Type B pancreatic cell (in vitro differentiated cells): ENCODE measurements around the gene STK40. TPM values are rescaled to one million over a fixed set of nuclear protein-coding genes. Genes with fewer than 3 reads are reported as not detected.

Experiments used
- DNase-seq: peaks from one replicate; pipeline ENCODE4 v3.0.0; 2021; ENCODE audit warnings: mixed read lengths; ENCODE audit not compliant: unreplicated experiment; ENCODE audit errors: extremely low spot score
- H3K27ac Mint-ChIP-seq: 2 replicates; pipeline ENCODE4 v1.8.0; 2021; ENCODE audit warnings: mild to moderate bottlenecking, mixed read lengths
- H3K27me3 Mint-ChIP-seq: 2 replicates; pipeline ENCODE4 v1.8.0; 2021; ENCODE audit warnings: mixed read lengths
- H3K36me3 Mint-ChIP-seq: 2 replicates; pipeline ENCODE4 v1.8.0; 2021; ENCODE audit warnings: mixed read lengths
- H3K4me1 Mint-ChIP-seq: one replicate; pipeline ENCODE4 v1.8.0; 2021; ENCODE audit warnings: mixed read lengths; ENCODE audit not compliant: unreplicated experiment
- H3K4me3 Mint-ChIP-seq: 2 replicates; pipeline ENCODE4 v1.8.0; 2021; ENCODE audit warnings: mild to moderate bottlenecking, mixed read lengths
- H3K9me3 Mint-ChIP-seq: 2 replicates; pipeline ENCODE4 v1.8.0; 2021; ENCODE audit warnings: mixed read lengths
- CTCF ChIP-seq: fragments of 200-600 bp; sonication (generic); conservative IDR thresholded peaks from 2 replicates; pipeline ENCODE4 v1.5.0; 2021; ENCODE audit warnings: antibody characterized with exemption, mild to moderate bottlenecking
- total RNA-seq: library from RNA; stranded (reverse); gene quantifications from 2 replicates; pipeline ENCODE4 v1.2.1, GENCODE V29; 2021; ENCODE audit warnings: low replicate concordance

The STK40 gene
- total RNA-seq, 1 donor from 2014 or later = 58.5 TPM

- DNase-seq = no peak
- Mint-ChIP-seq H3K36me3 (peaks cover 3% of the 10 kb centered on the region), H3K4me1 (peaks cover 14% of the 10 kb centered on the region), H3K27ac (no peak overlapping the region), H3K4me3 (peak overlapping the region; percentile 15), H3K27me3 (no peaks in the 10 kb centered on the region), H3K9me3 (no peaks in the 10 kb centered on the region)
- TF ChIP-seq CTCF = no peak
Measured at GRCh38 chr1:36391271-36391670, 5.5 kb upstream of the STK40 start.

GRCh38 chr1:36390411-36390810 lies 4.7 kb upstream of the STK40 start:
- no peak for DNase-seq
- no peaks in the 10 kb centered on the region for H3K9me3 Mint-ChIP-seq
- H3K27me3 Mint-ChIP-seq = no peaks in the 10 kb centered on the region
- peaks cover 3% of the 10 kb centered on the region for H3K36me3 Mint-ChIP-seq
- no peak for TF ChIP-seq CTCF
- H3K27ac Mint-ChIP-seq = peak overlapping the region; percentile 23
- H3K4me3 Mint-ChIP-seq = no peak overlapping the region
- H3K4me1 Mint-ChIP-seq = peaks cover 14% of the 10 kb centered on the region

GRCh38 chr1:36389999-36390398 lies 4.3 kb upstream of the STK40 start:
- Mint-ChIP-seq H3K4me3 (no peak overlapping the region), H3K36me3 (peaks cover 3% of the 10 kb centered on the region), H3K4me1 (peaks cover 14% of the 10 kb centered on the region), H3K9me3 (no peaks in the 10 kb centered on the region), H3K27me3 (no peaks in the 10 kb centered on the region), H3K27ac (peak overlapping the region; percentile 23)
- no peak for DNase-seq
- TF ChIP-seq CTCF = no peak

GRCh38 chr1:36389261-36389660 lies 3.5 kb upstream of the STK40 start:
- Mint-ChIP-seq H3K4me3 (no peak overlapping the region), H3K27ac (no peak overlapping the region), H3K9me3 (no peaks in the 10 kb centered on the region)

GRCh38 chr1:36387141-36387949 lies 1.6 kb upstream of the STK40 start:
- Mint-ChIP-seq H3K36me3 (no peaks in the 10 kb centered on the region), H3K27ac (peak overlapping the region; percentile 100), H3K4me3 (peak overlapping the region; percentile 92), H3K27me3 (no peaks in the 10 kb centered on the region), H3K4me1 (peaks cover 29% of the 10 kb centered on the region), H3K9me3 (no peaks in the 10 kb centered on the region)
- TF ChIP-seq CTCF = no peak
- no peak for DNase-seq

More at GRCh38 chr1:36389261-36389660, 3.5 kb upstream of the STK40 start:
- Mint-ChIP-seq H3K27me3 (no peaks in the 10 kb centered on the region), H3K36me3 (peaks cover 3% of the 10 kb centered on the region), H3K4me1 (peaks cover 21% of the 10 kb centered on the region)
- DNase-seq = no peak
- no peak for TF ChIP-seq CTCF
